Loucy (cell line): ENCODE data around the gene OR10A2.

ENCODE experiments used
- H2AFZ ChIP-seq: fragments of 200-600 bp; sonication (generic); 2 replicates; pipeline ENCODE4 v1.6.0; 2016; ENCODE audit warnings: antibody characterized with exemption, mild to moderate bottlenecking, low read length, moderate library complexity
- H3F3A ChIP-seq: fragments of 200-600 bp; 2 replicates; pipeline ENCODE4 v1.6.0; 2016; ENCODE audit warnings: antibody characterized with exemption, low read depth, mild to moderate bottlenecking
- H3K27me3 ChIP-seq: fragments of 200-600 bp; sonication (generic); 2 replicates; pipeline ENCODE4 v1.6.1; 2014; ENCODE audit warnings: low read length, mild to moderate bottlenecking; ENCODE audit not compliant: insufficient read depth, poor library complexity, severe bottlenecking
- H3K36me3 ChIP-seq: fragments of 200-600 bp; sonication (generic); 2 replicates; pipeline ENCODE4 v1.6.1; 2016; ENCODE audit warnings: low read length; ENCODE audit not compliant: insufficient read depth
- H3K4me1 ChIP-seq: fragments of 200-600 bp; sonication (generic); 2 replicates; pipeline ENCODE4 v1.5.1; 2014; ENCODE audit warnings: low read length, mild to moderate bottlenecking; ENCODE audit not compliant: insufficient read depth, poor library complexity, severe bottlenecking
- H3K4me2 ChIP-seq: fragments of 200-600 bp; sonication (generic); 2 replicates; pipeline ENCODE4 v1.6.0; 2014; ENCODE audit warnings: antibody characterized with exemption, low read length, low read depth, mild to moderate bottlenecking; ENCODE audit not compliant: poor library complexity, severe bottlenecking
- H3K4me3 ChIP-seq: fragments of 200-600 bp; sonication (generic); 2 replicates; pipeline ENCODE4 v1.5.1; 2014; ENCODE audit warnings: low read length, mild to moderate bottlenecking, mixed read lengths; ENCODE audit not compliant: poor library complexity, severe bottlenecking
- H3K79me2 ChIP-seq: fragments of 200-600 bp; sonication (generic); 2 replicates; pipeline ENCODE4 v1.6.1; 2014; ENCODE audit warnings: low read length; ENCODE audit not compliant: insufficient read depth
- H3K9ac ChIP-seq: fragments of 200-600 bp; sonication (generic); 2 replicates; pipeline ENCODE4 v1.6.0; 2014; ENCODE audit warnings: mild to moderate bottlenecking, low read depth, low read length, moderate library complexity; ENCODE audit not compliant: poor library complexity, severe bottlenecking
- H3K9me2 ChIP-seq: fragments of 200-600 bp; sonication (generic); replicated peaks from 2 replicates; pipeline ENCODE4 v1.6.1; 2016; ENCODE audit warnings: low read depth, low read length, mixed read lengths
- H3K9me3 ChIP-seq: fragments of 200-600 bp; sonication (generic); 2 replicates; pipeline ENCODE4 v1.6.1; 2014; ENCODE audit warnings: mild to moderate bottlenecking, antibody characterized with exemption, low read length, low read depth; ENCODE audit not compliant: insufficient read depth
- H4K20me1 ChIP-seq: fragments of 200-600 bp; sonication (generic); 2 replicates; pipeline ENCODE4 v1.6.0; 2014; ENCODE audit warnings: antibody characterized with exemption, low read length, mild to moderate bottlenecking; ENCODE audit not compliant: insufficient read depth, poor library complexity, severe bottlenecking
- CTCF ChIP-seq: fragments of 200-600 bp; sonication (generic); conservative IDR thresholded peaks from 2 replicates; pipeline ENCODE4 v1.5.1; 2014; ENCODE audit warnings: mild to moderate bottlenecking, antibody characterized with exemption, low read length
- EZH2phosphoT487 ChIP-seq: fragments of 200-600 bp; IDR thresholded peaks from 2 replicates; pipeline ENCODE4 v1.6.1; 2018; ENCODE audit warnings: antibody characterized with exemption, mild to moderate bottlenecking, moderate library complexity, borderline replicate concordance

The OR10A2 gene

DNA sequence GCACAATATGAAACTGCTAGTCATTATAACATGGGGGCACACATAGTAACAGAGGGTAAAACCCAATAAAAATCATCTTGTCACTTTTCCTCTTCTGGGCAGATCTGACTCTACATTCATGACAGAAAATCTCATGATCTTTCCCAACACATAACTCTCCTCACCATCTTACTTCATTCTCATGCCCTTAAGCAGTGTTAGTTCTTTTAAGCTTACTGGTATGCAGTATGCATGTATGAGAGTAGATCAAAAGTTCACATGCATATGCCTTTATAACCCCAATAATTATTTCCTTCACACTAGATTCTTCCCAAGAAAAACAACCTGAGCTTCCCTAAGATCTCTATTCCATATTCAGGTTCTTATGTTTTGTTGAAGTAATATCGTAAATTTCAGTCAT, 8.4 kb downstream of the OR10A2 start:
- no peak overlapping the region for H2AFZ ChIP-seq
- H3K4me1 ChIP-seq: no peaks in the 10 kb centered on the region
- no peaks in the 10 kb centered on the region for H3K27me3 ChIP-seq
- H4K20me1 ChIP-seq: no peaks in the 10 kb centered on the region
- no peaks in the 10 kb centered on the region for H3K9me3 ChIP-seq
- H3F3A ChIP-seq: no peaks in the 10 kb centered on the region
- no peak overlapping the region for H3K4me3 ChIP-seq
- H3K36me3 ChIP-seq: no peaks in the 10 kb centered on the region
- TF ChIP-seq CTCF: no peak
- H3K4me2 ChIP-seq: no peak overlapping the region
- H3K79me2 ChIP-seq: no peaks in the 10 kb centered on the region
- H3K9me2 ChIP-seq: no peaks in the 10 kb centered on the region
- no peak overlapping the region for H3K9ac ChIP-seq

DNA sequence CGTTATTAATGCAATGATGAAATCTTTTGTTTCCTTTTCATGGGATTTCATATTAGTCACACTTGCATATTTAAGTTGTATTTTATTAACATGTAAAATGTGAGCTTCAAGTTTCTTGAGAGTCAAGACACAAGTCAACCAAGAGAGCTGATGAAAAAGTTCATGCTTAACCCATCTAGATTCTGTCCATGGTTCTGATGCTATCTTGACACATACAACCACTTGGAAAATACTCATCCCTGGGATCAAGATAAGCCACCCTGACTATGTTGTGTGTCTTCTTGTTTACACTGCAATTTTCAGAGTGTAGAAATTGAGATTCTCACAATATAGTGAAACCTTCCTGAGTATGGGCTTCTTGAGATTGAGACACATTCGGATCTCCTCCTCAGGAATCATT, 12.9 kb downstream of the OR10A2 start:
- H3K4me2 ChIP-seq: no peak overlapping the region

GRCh38 chr11:6876325-6876724, 13.5 kb downstream of the OR10A2 start, which contains the start of gene OR10A4:
OR10A4 (plus strand) TSS chr11:6876625; CDS start chr11:6876648, 23 bp downstream.
- no peaks in the 10 kb centered on the region for H3F3A ChIP-seq
- H3K36me3 ChIP-seq: no peaks in the 10 kb centered on the region
- no peak within 1 kb of the TSS for H3K4me2 ChIP-seq
- no peak within 1 kb of the TSS for H3K9ac ChIP-seq
- H4K20me1 ChIP-seq: no peaks in the 10 kb centered on the region
- no peaks in the 10 kb centered on the region for H3K9me2 ChIP-seq
- H3K27me3 ChIP-seq: no peaks in the 10 kb centered on the region
- no peaks in the 10 kb centered on the region for H3K9me3 ChIP-seq
- no peak within 1 kb of the TSS for H2AFZ ChIP-seq
- no peaks in the 10 kb centered on the region for H3K79me2 ChIP-seq
- TF ChIP-seq EZH2phosphoT487: no peak
- TF ChIP-seq CTCF: no peak
- H3K4me1 ChIP-seq: no peaks in the 10 kb centered on the region
- H3K4me3 ChIP-seq: no peak within 1 kb of the TSS

More for the DNA sequence above, 12.9 kb downstream of the OR10A2 start:
- no peaks in the 10 kb centered on the region for H3K4me1 ChIP-seq
- H3F3A ChIP-seq: no peaks in the 10 kb centered on the region
- H3K9me2 ChIP-seq: no peaks in the 10 kb centered on the region
- no peaks in the 10 kb centered on the region for H3K9me3 ChIP-seq
- no peak overlapping the region for H2AFZ ChIP-seq
- no peak overlapping the region for H3K9ac ChIP-seq
- no peaks in the 10 kb centered on the region for H3K27me3 ChIP-seq
- no peak overlapping the region for H3K4me3 ChIP-seq
- TF ChIP-seq EZH2phosphoT487 (no peak), CTCF (no peak)
- H3K79me2 ChIP-seq: no peaks in the 10 kb centered on the region
- H3K36me3 ChIP-seq: no peaks in the 10 kb centered on the region
- H4K20me1 ChIP-seq: no peaks in the 10 kb centered on the region
